ENCODE measurements around the gene PIGX. TPM values are rescaled to one million over a fixed set of nuclear protein-coding genes. Genes with fewer than 3 reads are reported as not detected.

PIGX gene
- total and polyA plus RNA-seq, 10 donors: 4.5 to 29.2 (median 15.5) TPM

- Histone ChIP-seq H3K9me3 (no peaks in the 10 kb centered on the region), H3K27me3 (replicated peaks in 1 of 7) (no peaks in the 10 kb centered on the region), H3K36me3 (no peaks in the 10 kb centered on the region), H3K27ac (peak overlapping the region in 1 of 8 donors; percentile 27), H3K4me3 (no peak overlapping the region), H3K4me1 (peaks cover 0 to 39% (median 7%) of the 10 kb centered on the region in 6 donors)
- no peak for DNase-seq
- WGBS, 5 donors: 79 to 91% (median 88%) methylated on average over 16 to 17 of the region's 17 CpGs
- intact Hi-C loops (cut with DNase I; ENCODE audit: low total_unique reads): no loop called here
- TF ChIP-seq POLR2A (IDR thresholded peaks at IDR 0.05): no peak
- TF ChIP-seq POLR2AphosphoS5 (IDR thresholded peaks at IDR 0.05): no peak
- no peak for TF ChIP-seq CTCF (IDR thresholded peaks at IDR 0.05 in 8 of 11, conservative IDR thresholded peaks at IDR 0.05 in 3 of 11)
Measured at GRCh38 chr3:196694941-196695848, 17.0 kb upstream of the PIGX start.

- peaks cover 0 to 34% (median 7%) of the 10 kb centered on the region in 6 donors for H3K4me1 ChIP-seq
- no peak overlapping the region for H3K27ac ChIP-seq
- TF ChIP-seq POLR2A (IDR thresholded peaks at IDR 0.05): no peak
- TF ChIP-seq CTCF (IDR thresholded peaks at IDR 0.05 in 8 of 11, conservative IDR thresholded peaks at IDR 0.05 in 3 of 11): no peak
- no peak for TF ChIP-seq POLR2AphosphoS5 (IDR thresholded peaks at IDR 0.05)
- no peak for DNase-seq
- 83 to 89% (median 85%) methylated on average over 5 of the region's 5 CpGs for WGBS, 5 donors
- intact Hi-C loops (cut with DNase I; ENCODE audit: low total_unique reads): no loop called here
- H3K27me3 ChIP-seq (replicated peaks in 1 of 7): no peaks in the 10 kb centered on the region
- no peaks in the 10 kb centered on the region for H3K9me3 ChIP-seq
- H3K36me3 ChIP-seq: no peaks in the 10 kb centered on the region
- H3K4me3 ChIP-seq: no peak overlapping the region
Measured at GRCh38 chr3:196695849-196696226, 16.3 kb upstream of the PIGX start.

GRCh38 chr3:196697270-196697669, 14.9 kb upstream of the PIGX start:
- Histone ChIP-seq H3K27me3 (replicated peaks in 1 of 7) (no peaks in the 10 kb centered on the region), H3K27ac (no peak overlapping the region), H3K4me1 (peaks cover 0 to 25% (median 7%) of the 10 kb centered on the region in 6 donors), H3K36me3 (no peaks in the 10 kb centered on the region), H3K9me3 (no peaks in the 10 kb centered on the region), H3K4me3 (no peak overlapping the region)
- intact Hi-C loops (cut with DNase I; ENCODE audit: low total_unique reads): no loop called here
- TF ChIP-seq POLR2A (IDR thresholded peaks at IDR 0.05) (no peak), CTCF (IDR thresholded peaks at IDR 0.05 in 8 of 11, conservative IDR thresholded peaks at IDR 0.05 in 3 of 11) (no peak), POLR2AphosphoS5 (IDR thresholded peaks at IDR 0.05) (no peak)
- no peak for DNase-seq
- WGBS, 5 donors: 72 to 89% (median 78%) methylated on average over 5 of the region's 5 CpGs

GRCh38 chr3:196699749-196700148, 12.4 kb upstream of the PIGX start:
- Histone ChIP-seq H3K4me1 (peaks cover 0 to 4% (median 0%) of the 10 kb centered on the region in 6 donors), H3K9me3 (no peaks in the 10 kb centered on the region), H3K4me3 (no peak overlapping the region), H3K27me3 (replicated peaks in 1 of 7) (no peaks in the 10 kb centered on the region), H3K27ac (no peak overlapping the region), H3K36me3 (no peaks in the 10 kb centered on the region)
- 89 to 97% (median 91%) methylated on average over 7 of the region's 7 CpGs for WGBS, 5 donors
- no peak for DNase-seq
- intact Hi-C loops (cut with DNase I; ENCODE audit: low total_unique reads): no loop called here
- no peak for TF ChIP-seq POLR2A (IDR thresholded peaks at IDR 0.05)
- no peak for TF ChIP-seq CTCF (IDR thresholded peaks at IDR 0.05 in 8 of 11, conservative IDR thresholded peaks at IDR 0.05 in 3 of 11)
- TF ChIP-seq POLR2AphosphoS5 (IDR thresholded peaks at IDR 0.05): no peak

Data from spleen (tissue), 11 donors.